HUES48 (cell line): Measurements from ENCODE around the gene PEAR1.

Experiments
- H3K27ac ChIP-seq: one replicate; pipeline ENCODE4 v1.7.0; 2013; ENCODE audit warnings: low read depth, low read length, inconsistent platforms
- H3K27me3 ChIP-seq: 2 replicates; pipeline ENCODE4 v1.6.1; 2013; ENCODE audit warnings: mild to moderate bottlenecking, low read length; ENCODE audit not compliant: control insufficient read depth, insufficient read depth
- H3K36me3 ChIP-seq: 2 replicates; pipeline ENCODE4 v1.6.1; 2013; ENCODE audit warnings: low read length; ENCODE audit not compliant: control insufficient read depth, insufficient read depth
- H3K4me1 ChIP-seq: 2 replicates; pipeline ENCODE4 v1.6.1; 2013; ENCODE audit warnings: mild to moderate bottlenecking, low read length; ENCODE audit not compliant: control insufficient read depth, insufficient read depth
- H3K4me3 ChIP-seq: 2 replicates; pipeline ENCODE4 v1.5.1; 2013; ENCODE audit warnings: mild to moderate bottlenecking, low read depth, low read length
- H3K9ac ChIP-seq: 2 replicates; pipeline ENCODE4 v1.6.1; 2013; ENCODE audit warnings: mild to moderate bottlenecking, low read depth, low read length, moderate library complexity
- H3K9me3 ChIP-seq: 2 replicates; pipeline ENCODE4 v1.6.1; 2013; ENCODE audit warnings: low read length; ENCODE audit not compliant: control insufficient read depth, insufficient read depth

The PEAR1 gene

GRCh38 chr1:156943756-156944155 is 50.2 kb downstream of the PEAR1 start:
- Histone ChIP-seq H3K27ac (no peak overlapping the region), H3K9ac (no peak overlapping the region), H3K27me3 (no peaks in the 10 kb centered on the region), H3K4me3 (no peak overlapping the region), H3K9me3 (no peaks in the 10 kb centered on the region), H3K4me1 (no peaks in the 10 kb centered on the region), H3K36me3 (peaks cover 97% of the 10 kb centered on the region)

GRCh38 chr1:156944268-156944667 is 50.8 kb downstream of the PEAR1 start:
- Histone ChIP-seq H3K27me3 (no peaks in the 10 kb centered on the region), H3K9me3 (no peaks in the 10 kb centered on the region), H3K36me3 (peaks cover 97% of the 10 kb centered on the region)

GRCh38 chr1:156944848-156945247 is 51.3 kb downstream of the PEAR1 start:
- H3K9ac ChIP-seq, result no peak overlapping the region
- H3K4me1 ChIP-seq, result no peaks in the 10 kb centered on the region
- H3K36me3 ChIP-seq, result peaks cover 97% of the 10 kb centered on the region
- H3K9me3 ChIP-seq, result no peaks in the 10 kb centered on the region
- no peaks in the 10 kb centered on the region for H3K27me3 ChIP-seq
- no peak overlapping the region for H3K4me3 ChIP-seq
- no peak overlapping the region for H3K27ac ChIP-seq

More at GRCh38 chr1:156944268-156944667, 50.8 kb downstream of the PEAR1 start:
- Histone ChIP-seq H3K4me3 (no peak overlapping the region), H3K9ac (no peak overlapping the region), H3K4me1 (no peaks in the 10 kb centered on the region), H3K27ac (no peak overlapping the region)

GRCh38 chr1:156945881-156946661 is 52.6 kb downstream of the PEAR1 start:
- Histone ChIP-seq H3K4me1 (no peaks in the 10 kb centered on the region), H3K27me3 (no peaks in the 10 kb centered on the region), H3K9me3 (no peaks in the 10 kb centered on the region), H3K9ac (no peak overlapping the region), H3K36me3 (peaks cover 96% of the 10 kb centered on the region), H3K4me3 (no peak overlapping the region), H3K27ac (no peak overlapping the region)

- Histone ChIP-seq H3K9ac (no peak overlapping the region), H3K4me3 (no peak overlapping the region), H3K27me3 (no peaks in the 10 kb centered on the region), H3K36me3 (peaks cover 96% of the 10 kb centered on the region), H3K4me1 (no peaks in the 10 kb centered on the region), H3K9me3 (no peaks in the 10 kb centered on the region), H3K27ac (no peak overlapping the region)
These were observed 53.6 kb downstream of the PEAR1 start for GRCh38 chr1:156947127-156947526.

GRCh38 chr1:156947818-156948525 is 54.5 kb downstream of the PEAR1 start:
- Histone ChIP-seq H3K4me3 (no peak overlapping the region), H3K9ac (no peak overlapping the region), H3K27me3 (no peaks in the 10 kb centered on the region), H3K27ac (no peak overlapping the region), H3K4me1 (no peaks in the 10 kb centered on the region), H3K9me3 (no peaks in the 10 kb centered on the region), H3K36me3 (peaks cover 97% of the 10 kb centered on the region)

GRCh38 chr1:156948708-156949107 is 55.2 kb downstream of the PEAR1 start:
- Histone ChIP-seq H3K4me1 (no peaks in the 10 kb centered on the region), H3K27me3 (no peaks in the 10 kb centered on the region), H3K27ac (no peak overlapping the region), H3K4me3 (no peak overlapping the region), H3K9ac (no peak overlapping the region), H3K9me3 (no peaks in the 10 kb centered on the region), H3K36me3 (peaks cover 94% of the 10 kb centered on the region)

- H3K9me3 ChIP-seq, result no peaks in the 10 kb centered on the region
- H3K27me3 ChIP-seq, result no peaks in the 10 kb centered on the region
- no peak overlapping the region for H3K4me3 ChIP-seq
- no peak overlapping the region for H3K9ac ChIP-seq
- no peak overlapping the region for H3K27ac ChIP-seq
- H3K36me3 ChIP-seq, result peaks cover 92% of the 10 kb centered on the region
- H3K4me1 ChIP-seq, result no peaks in the 10 kb centered on the region
These were observed 55.6 kb downstream of the PEAR1 start for GRCh38 chr1:156949127-156949526.

- Histone ChIP-seq H3K27me3 (no peaks in the 10 kb centered on the region), H3K9ac (no peak overlapping the region), H3K36me3 (peaks cover 91% of the 10 kb centered on the region), H3K4me1 (no peaks in the 10 kb centered on the region), H3K9me3 (no peaks in the 10 kb centered on the region), H3K27ac (no peak overlapping the region), H3K4me3 (no peak overlapping the region)
These were observed 57.9 kb downstream of the PEAR1 start for GRCh38 chr1:156951371-156951770.

- Histone ChIP-seq H3K27ac (no peak overlapping the region), H3K9ac (no peak overlapping the region), H3K36me3 (peaks cover 91% of the 10 kb centered on the region), H3K9me3 (no peaks in the 10 kb centered on the region), H3K4me1 (no peaks in the 10 kb centered on the region), H3K4me3 (no peak overlapping the region), H3K27me3 (no peaks in the 10 kb centered on the region)
These were observed 60.1 kb downstream of the PEAR1 start for GRCh38 chr1:156953571-156953970.

GRCh38 chr1:156956333-156956732 is 62.8 kb downstream of the PEAR1 start:
- H3K4me1 ChIP-seq, result no peaks in the 10 kb centered on the region
- H3K27ac ChIP-seq, result no peak overlapping the region
- H3K9me3 ChIP-seq, result no peaks in the 10 kb centered on the region
- H3K36me3 ChIP-seq, result peaks cover 91% of the 10 kb centered on the region
- no peaks in the 10 kb centered on the region for H3K27me3 ChIP-seq
- H3K9ac ChIP-seq, result no peak overlapping the region
- H3K4me3 ChIP-seq, result no peak overlapping the region
